ENCODE data around the gene PTF1A.
"Not testable (repeated sequence)": the region's sequence is repeated elsewhere in the genome, so short reads cannot be mapped to it uniquely, and the experiment has no call there.

Gene PTF1A

GRCh38 chr10:23204773-23205172 lies 12.7 kb downstream of the PTF1A start:
- FAIRE-seq, result no peak

GRCh38 chr10:23205972-23206642 lies 14.0 kb downstream of the PTF1A start:
- FAIRE-seq, result no peak

DNA sequence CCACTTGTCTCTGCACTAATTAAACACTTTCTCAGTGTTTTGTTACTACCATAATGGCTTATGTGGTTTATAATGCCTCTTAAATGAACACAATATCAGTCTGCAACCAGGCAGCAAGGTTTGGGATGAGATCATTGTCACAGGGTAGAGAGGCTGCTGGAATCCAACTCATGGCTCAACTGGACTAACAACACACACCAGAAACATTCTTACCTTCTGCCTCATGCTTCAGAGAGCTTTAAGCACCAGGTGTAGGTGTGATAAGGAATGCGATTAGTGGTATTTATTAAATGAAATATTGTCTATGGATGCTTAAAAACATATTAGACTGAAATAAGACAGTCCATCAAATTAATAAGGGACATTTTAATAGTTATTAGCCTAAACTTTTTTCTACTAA lies 25.4 kb downstream of the PTF1A start:
- no peak for FAIRE-seq

DNA sequence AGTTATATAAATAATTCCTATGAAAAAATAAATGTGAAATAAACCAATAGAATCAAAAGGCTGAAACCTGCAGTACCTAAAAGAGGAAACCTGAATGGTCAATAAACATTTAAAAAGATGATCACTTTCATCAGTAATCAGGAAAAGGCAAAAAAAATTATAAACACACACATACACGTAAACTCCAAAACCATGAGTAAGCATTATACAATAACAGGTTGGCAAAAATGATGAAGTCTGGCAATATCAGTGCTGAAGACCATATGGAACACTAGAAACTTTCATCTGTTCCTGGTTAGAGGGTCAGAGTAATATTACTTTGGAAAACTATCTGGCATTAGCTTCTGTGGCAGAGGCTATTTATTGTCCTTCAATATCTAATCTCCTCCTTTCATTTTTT lies 38.5 kb downstream of the PTF1A start:
- no peak for FAIRE-seq

- no peak for FAIRE-seq
Measured at GRCh38 chr10:23238015-23238414, 45.9 kb downstream of the PTF1A start.

GRCh38 chr10:23241779-23242178 lies 49.7 kb downstream of the PTF1A start:
- FAIRE-seq, result not testable (repeated sequence)

Measured in colon (tissue), 2 donors.